HepG2 (cell line): ENCODE results near the gene ASIC3. TPM values are rescaled to one million over a fixed set of nuclear protein-coding genes. Genes with fewer than 3 reads are reported as not detected.

ENCODE experiments used
- ATAC-seq: fragments of 200-7000 bp; cut with Tn5 transposase; 3 replicates; pipeline ENCODE4 v1.9.1; 2020; ENCODE audit warnings: mild to moderate bottlenecking, moderate library complexity
- BruUV-seq: library from RNA; stranded (reverse); fragments of 400-500 nt; replicated peaks from 2 replicates; lab custom pipeline; 2021; lab: Mats Ljungman, UMichigan
- CTCF ChIA-PET: fragments of 300-600 bp; formaldehyde crosslinking; extraction: SDS; loops from one replicate; lab custom pipeline; 2021; ENCODE audit warnings: low total read pairs, inconsistent platforms, low intra/inter-chr PET ratio; lab: Yijun Ruan, JAX
- POLR2A ChIA-PET: fragments of 350-600 bp; sonication (Branson Sonifier 250); formaldehyde crosslinking; loops from one replicate; lab custom pipeline; 2020; ENCODE audit warnings: antibody characterized with exemption, inconsistent platforms; lab: Yijun Ruan, JAX
- DNase-seq: peaks from one replicate; pipeline ENCODE4 v3.0.0-alpha.2; 2015; ENCODE audit warnings: low spot score
- FAIRE-seq: peaks from 3 replicates; lab custom pipeline; 2011; peaks lifted over from hg19 to GRCh38; lab: Jason Lieb, UNC
- H2AFZ ChIP-seq: one replicate; pipeline ENCODE4 v1.6.1; 2011; ENCODE audit warnings: low read length, inconsistent platforms
- H3K27ac ChIP-seq: fragments of 300-600 bp; 3 replicates; pipeline ENCODE4 v1.8.0; 2011; ENCODE audit warnings: mixed run types, mild to moderate bottlenecking, mixed read lengths, low read length, inconsistent platforms; ENCODE audit not compliant: insufficient read depth; ENCODE audit errors: extremely low read length
- H3K27me3 ChIP-seq, 2 experiments: fragments of 200-600 bp in 1 of 2; 2 replicates in 1 of 2; 3 replicates in 1 of 2; pipeline versions ENCODE4 v1.6.0 to v1.8.0; 2011; ENCODE audit warnings: low read length in 2 of 2, mild to moderate bottlenecking in 2 of 2, moderate library complexity in 2 of 2, inconsistent platforms in 1 of 2; ENCODE audit not compliant: insufficient read depth in 2 of 2, control insufficient read depth in 1 of 2
- H3K36me3 ChIP-seq, 2 experiments: fragments of 200-600 bp in 1 of 2; replicated peaks in 1 of 2; 2 replicates in 1 of 2; 3 replicates in 1 of 2; pipeline versions ENCODE4 v1.5.1 to v1.8.0; 2011; ENCODE audit warnings: low read length in 2 of 2, inconsistent platforms in 1 of 2; ENCODE audit not compliant: insufficient read depth in 2 of 2, control insufficient read depth in 1 of 2
- H3K4me1 ChIP-seq: 2 replicates; pipeline ENCODE4 v1.5.1; 2012; ENCODE audit warnings: low read length, inconsistent platforms; ENCODE audit not compliant: insufficient read depth
- H3K4me2 ChIP-seq: 2 replicates; pipeline ENCODE4 v1.6.0; 2011; ENCODE audit warnings: low read depth, low read length, inconsistent platforms
- H3K4me3 ChIP-seq, 3 experiments: fragments of 200-600 bp in 1 of 3; sonication (generic), shearing (Covaris generic) in 1 of 3; replicated peaks in 1 of 3; 2 replicates each; pipeline ENCODE4 v1.5.1; 2011 to 2016; ENCODE audit warnings: low read length in 3 of 3, inconsistent platforms in 2 of 3, low read depth in 2 of 3, mild to moderate bottlenecking in 2 of 3, control low read depth in 1 of 3, mixed read lengths in 1 of 3; ENCODE audit not compliant: insufficient read depth in 1 of 3
- H3K79me2 ChIP-seq: one replicate; pipeline ENCODE4 v1.6.1; 2011; ENCODE audit warnings: low read length, inconsistent platforms; ENCODE audit not compliant: insufficient read depth
- H3K9ac ChIP-seq: 2 replicates; pipeline ENCODE4 v1.6.0; 2011; ENCODE audit warnings: mild to moderate bottlenecking, low read depth, low read length, inconsistent platforms; ENCODE audit not compliant: insufficient read depth
- H3K9me3 ChIP-seq: 2 replicates; pipeline ENCODE4 v1.5.1; 2012; ENCODE audit warnings: mild to moderate bottlenecking, low read length
- H4K20me1 ChIP-seq: 2 replicates; pipeline ENCODE4 v1.6.0; 2011; ENCODE audit warnings: inconsistent platforms, mild to moderate bottlenecking, low read length, moderate library complexity; ENCODE audit not compliant: insufficient read depth
- ASH2L ChIP-seq: fragments of 300-600, 200-600 bp; sonication (generic); IDR thresholded peaks from 2 replicates; pipeline ENCODE4 v1.7.0; 2017; ENCODE audit warnings: low read depth, mild to moderate bottlenecking, moderate library complexity, mixed read lengths, low read length; ENCODE audit not compliant: insufficient read length
- CEBPG ChIP-seq: IDR thresholded peaks from 2 replicates; pipeline ENCODE4 v1.6.1; 2016
- GATA4 ChIP-seq: sonication (generic); IDR thresholded peaks from 2 replicates; pipeline ENCODE4 v1.6.1; 2016; ENCODE audit warnings: antibody characterized with exemption, low read depth, borderline replicate concordance
- HIVEP1 ChIP-seq: sonication (generic); formaldehyde crosslinking; IDR thresholded peaks from 2 replicates; pipeline ENCODE4 v1.4.0; 2020; ENCODE audit warnings: mild to moderate bottlenecking, missing genetic modification reagents
- HNRNPK ChIP-seq: fragments of 200-400 bp; formaldehyde crosslinking; IDR thresholded peaks from 2 replicates; pipeline ENCODE4 v1.6.1; 2018; ENCODE audit warnings: low read length, low read depth, moderate library complexity, mild to moderate bottlenecking; ENCODE audit not compliant: poor library complexity, severe bottlenecking
- KMT2B ChIP-seq: IDR thresholded peaks from 2 replicates; pipeline ENCODE4 v1.6.1; 2016; ENCODE audit warnings: missing genetic modification reagents, missing compliant biosample characterization
- MAF1 ChIP-seq: sonication (generic); formaldehyde crosslinking; IDR thresholded peaks from 2 replicates; pipeline ENCODE4 v1.5.0; 2020; ENCODE audit warnings: missing genetic modification reagents, borderline replicate concordance
- MIER3 ChIP-seq: IDR thresholded peaks from 2 replicates; pipeline ENCODE4 v1.6.1; 2016; ENCODE audit warnings: missing compliant biosample characterization, borderline replicate concordance
- NR2F2 ChIP-seq: IDR thresholded peaks from 2 replicates; pipeline ENCODE4 v1.6.1; 2012; ENCODE audit warnings: low read depth, inconsistent platforms, borderline replicate concordance
- RAD21 ChIP-seq: fragments of 450-650 bp; formaldehyde crosslinking; IDR thresholded peaks from 2 replicates; pipeline ENCODE4 v1.5.0; 2020; ENCODE audit warnings: mild to moderate bottlenecking
- REPIN1 ChIP-seq: sonication (generic); formaldehyde crosslinking; IDR thresholded peaks from 2 replicates; pipeline ENCODE4 v1.8.0; 2022; ENCODE audit warnings: missing genetic modification reagents, low read depth, mild to moderate bottlenecking, borderline replicate concordance
- SETDB1 ChIP-seq: sonication (generic); formaldehyde crosslinking; IDR thresholded peaks from 2 replicates; pipeline ENCODE4 v1.5.1; 2020; ENCODE audit warnings: missing genetic modification reagents, mild to moderate bottlenecking, borderline replicate concordance
- TAF15 ChIP-seq: fragments of 200-400 bp; formaldehyde crosslinking; IDR thresholded peaks from one replicate; pipeline ENCODE4 v1.6.1; 2018; ENCODE audit warnings: mild to moderate bottlenecking, low read depth, low read length; ENCODE audit not compliant: poor library complexity, severe bottlenecking
- YEATS2 ChIP-seq: sonication (generic); formaldehyde crosslinking; IDR thresholded peaks from 2 replicates; pipeline ENCODE4 v1.4.0; 2020; ENCODE audit warnings: missing genetic modification reagents, borderline replicate concordance
- ZBTB33 ChIP-seq: sonication (generic); formaldehyde crosslinking; IDR thresholded peaks from 2 replicates; pipeline ENCODE4 v1.4.0; 2020; ENCODE audit warnings: missing genetic modification reagents
- ZMYM4 ChIP-seq: sonication (generic); formaldehyde crosslinking; IDR thresholded peaks from 2 replicates; pipeline ENCODE4 v1.8.1; 2023; ENCODE audit warnings: mild to moderate bottlenecking, missing genetic modification reagents
- ZNF205 ChIP-seq: IDR thresholded peaks from 2 replicates; pipeline ENCODE4 v1.6.1; 2018; ENCODE audit warnings: missing biosample characterization, missing genetic modification reagents
- ZNF281 ChIP-seq: sonication (generic); formaldehyde crosslinking; IDR thresholded peaks from 2 replicates; pipeline ENCODE4 v1.4.0; 2020; ENCODE audit warnings: missing genetic modification reagents, borderline replicate concordance
- ZNF446 ChIP-seq: sonication (generic); formaldehyde crosslinking; IDR thresholded peaks from 2 replicates; pipeline ENCODE4 v1.5.0; 2020; ENCODE audit warnings: mild to moderate bottlenecking, missing genetic modification reagents
- ZNF501 ChIP-seq: sonication (generic); formaldehyde crosslinking; IDR thresholded peaks from 2 replicates; pipeline ENCODE4 v1.5.1; 2020; ENCODE audit warnings: mild to moderate bottlenecking, moderate library complexity, missing genetic modification reagents
- WGBS: methylation state at CpG from one replicate; pipeline ENCODE4 v1.1.6; 2017; ENCODE audit warnings: low lambda C conversion rate; 5-methylcytosine and 5-hydroxymethylcytosine counted together
- in situ Hi-C: cut with HindIII; loops from 2 replicates; pipeline ENCODE4 v1.10.0; 2017; ENCODE audit warnings: low pct_unique_long_range_greater_than_20kb; ENCODE audit not compliant: extremely low pct_ligation_motif_present
- intact Hi-C: fragments of 100-400 bp; cut with micrococcal nuclease; formaldehyde crosslinking; loops from one replicate; pipeline ENCODE4 v1.10.0; 2022; ENCODE audit not compliant: unreplicated experiment
- polyA plus RNA-seq, 8 experiments: library from polyadenylated mRNA; depleted of rRNA in 3 of 8; stranded (reverse) in 7 of 8; unstranded in 1 of 8; fragments of >200 nt; fragmentation: Illumina TruSeq in 4 of 8; extraction: Trizol in 4 of 8; gene quantifications; 2 replicates each; pipeline versions ENCODE4 v1.2.1 to v1.2.3, GENCODE V29; 2011 to 2016; ENCODE audit warnings: low read depth in 4 of 8, missing spikeins in 1 of 8, mixed read lengths in 1 of 8; ENCODE audit not compliant: insufficient read depth in 1 of 8
- total RNA-seq, 5 experiments: library from RNA; depleted of rRNA; stranded (reverse); fragments of >200 nt; fragmentation: Illumina TruSeq; extraction: Trizol; gene quantifications; 2 replicates each; pipeline ENCODE4 v1.2.3, GENCODE V29; 2016; ENCODE audit warnings: low read depth in 1 of 5

Gene ASIC3
- total and polyA plus RNA-seq, 2 of the 13 experiments (the other 11 are each of a cell fraction or from before 2014, with no cell fraction given), result 0.51 TPM; not detected in 1

GRCh38 chr7:151009327-151010036, 38.8 kb upstream of the ASIC3 start:
- H3K27ac ChIP-seq, result peak overlapping the region; percentile 55
- no peak overlapping the region for H2AFZ ChIP-seq
- BruUV-seq, result no TSS peak
- H3K9me3 ChIP-seq, result no peaks in the 10 kb centered on the region
- no peaks in the 10 kb centered on the region for H3K79me2 ChIP-seq
- peaks cover 88% of the 10 kb centered on the region for H3K4me1 ChIP-seq
- peak overlapping the region; percentile 98 for H3K4me2 ChIP-seq
- ATAC-seq, result peak; percentile 46
- no peaks in the 10 kb centered on the region; a peak in 1 of 5 replicates for H3K36me3 ChIP-seq
- H3K27me3 ChIP-seq, result peaks cover 0 to under 1% of the 10 kb centered on the region in 2 experiments; a peak in 1 of 5 replicates
- FAIRE-seq, result no peak
- ChIA-PET CTCF (no interaction called here), POLR2A (interaction anchor here (0.9 to 5.2 kb wide), 8 partner anchors 10 to 76 kb away, joined by 3 to 31 read pairs (median 6); partner anchors contain the start of genes ABCB8, CDK5, FASTK and NOS3)
- peak; percentile 43 for DNase-seq
- no peaks in the 10 kb centered on the region for H4K20me1 ChIP-seq
- in situ Hi-C loops, result no loop called here
- H3K9ac ChIP-seq, result peak overlapping the region; percentile 64
- WGBS, result 14% methylated on average over 7 of the region's 22 CpGs
- peak overlapping the region; percentile 62 to 77 (median 76) for H3K4me3 ChIP-seq
- intact Hi-C loops, result no loop called here
- TF ChIP-seq GATA4 (no peak), CEBPG (CRISPR knock-in tag) (no peak), ZNF501 (0 out of 2 replicates have a peak, but pooled peaks have one; percentile 15), NR2F2 (no peak), HIVEP1 (CRISPR knock-in tag) (peak; percentile 11; the same call in 1 of the 2 replicates), ASH2L (peak; percentile 5), SETDB1 (CRISPR knock-in tag) (no peak), ZNF205 (no peak), MAF1 (CRISPR knock-in tag) (no peak), RAD21 (CRISPR knock-in tag) (peak; percentile 54; the same call in 1 of the 2 replicates), HNRNPK (no peak), ZNF446 (no peak), KMT2B (CRISPR knock-in tag) (no peak), ZBTB33 (CRISPR knock-in tag) (peak; percentile 99), ZMYM4 (peak; percentile 28; the same call in 1 of the 2 replicates), REPIN1 (CRISPR knock-in tag) (no peak), MIER3 (CRISPR knock-in tag) (no peak), TAF15 (no peak), YEATS2 (no peak), ZNF281 (CRISPR knock-in tag) (no peak)
